ENCODE data around the gene ADTRP.

The ADTRP gene

GRCh38 chr6:11772109-11772825, 6.3 kb downstream of the ADTRP start:
- CTCF ChIA-PET = interaction anchor here (0.6 to 1.8 kb wide), 7 partner anchors 10 to 237 kb away, joined by 3 to 6 read pairs (median 4); no protein-coding TSS in a partner anchor
- Histone ChIP-seq H3K4me3 (ENCODE audit: low read depth, low read length) (no peak overlapping the region), H3K36me3 (ENCODE audit: control insufficient read depth in 2 of 2, insufficient read depth in 1 of 2, low read length in 2 of 2) (no peaks in the 10 kb centered on the region), H3K9me3 (ENCODE audit: control insufficient read depth, insufficient read depth, low read depth, low read length) (no peaks in the 10 kb centered on the region), H3K4me1 (ENCODE audit: control insufficient read depth, insufficient read depth, low read length) (peaks cover 2% of the 10 kb centered on the region; the same call in 1 of the 2 replicates), H3K27ac (ENCODE audit: extremely low read depth, low read depth, low read length) (no peak overlapping the region)
- TF ChIP-seq, protein P1, sequence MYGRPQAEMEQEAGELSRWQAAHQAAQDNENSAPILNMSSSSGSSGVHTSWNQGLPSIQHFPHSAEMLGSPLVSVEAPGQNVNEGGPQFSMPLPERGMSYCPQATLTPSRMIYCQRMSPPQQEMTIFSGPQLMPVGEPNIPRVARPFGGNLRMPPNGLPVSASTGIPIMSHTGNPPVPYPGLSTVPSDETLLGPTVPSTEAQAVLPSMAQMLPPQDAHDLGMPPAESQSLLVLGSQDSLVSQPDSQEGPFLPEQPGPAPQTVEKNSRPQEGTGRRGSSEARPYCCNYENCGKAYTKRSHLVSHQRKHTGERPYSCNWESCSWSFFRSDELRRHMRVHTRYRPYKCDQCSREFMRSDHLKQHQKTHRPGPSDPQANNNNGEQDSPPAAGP (tag by site-specific recombination; IDR thresholded peaks at IDR 0.05) = 0 out of 2 replicates have a peak, but pooled peaks have one; percentile 24
- TF ChIP-seq SCRT2 (tag by site-specific recombination; IDR thresholded peaks at IDR 0.05) = peak; percentile 70
- 0 out of 2 replicates have a peak, but pooled peaks have one; percentile 47 for TF ChIP-seq ZNF366 (tag by site-specific recombination; conservative IDR thresholded peaks at IDR 0.05)
- no peak for TF ChIP-seq ZBTB17 (tag by site-specific recombination; IDR thresholded peaks at IDR 0.05)
- TF ChIP-seq, protein P2, sequence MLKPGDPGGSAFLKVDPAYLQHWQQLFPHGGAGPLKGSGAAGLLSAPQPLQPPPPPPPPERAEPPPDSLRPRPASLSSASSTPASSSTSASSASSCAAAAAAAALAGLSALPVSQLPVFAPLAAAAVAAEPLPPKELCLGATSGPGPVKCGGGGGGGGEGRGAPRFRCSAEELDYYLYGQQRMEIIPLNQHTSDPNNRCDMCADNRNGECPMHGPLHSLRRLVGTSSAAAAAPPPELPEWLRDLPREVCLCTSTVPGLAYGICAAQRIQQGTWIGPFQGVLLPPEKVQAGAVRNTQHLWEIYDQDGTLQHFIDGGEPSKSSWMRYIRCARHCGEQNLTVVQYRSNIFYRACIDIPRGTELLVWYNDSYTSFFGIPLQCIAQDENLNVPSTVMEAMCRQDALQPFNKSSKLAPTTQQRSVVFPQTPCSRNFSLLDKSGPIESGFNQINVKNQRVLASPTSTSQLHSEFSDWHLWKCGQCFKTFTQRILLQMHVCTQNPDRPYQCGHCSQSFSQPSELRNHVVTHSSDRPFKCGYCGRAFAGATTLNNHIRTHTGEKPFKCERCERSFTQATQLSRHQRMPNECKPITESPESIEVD (tag by site-specific recombination; IDR thresholded peaks at IDR 0.05) = peak; percentile 14; the same call in 1 of the 2 replicates
- no peak for TF ChIP-seq ZNF544 (tag by site-specific recombination; IDR thresholded peaks at IDR 0.05)
- 0 out of 2 replicates have a peak, but pooled peaks have one; percentile 21 for TF ChIP-seq PATZ1 (tag by site-specific recombination; IDR thresholded peaks at IDR 0.05)
- TF ChIP-seq, protein P3, sequence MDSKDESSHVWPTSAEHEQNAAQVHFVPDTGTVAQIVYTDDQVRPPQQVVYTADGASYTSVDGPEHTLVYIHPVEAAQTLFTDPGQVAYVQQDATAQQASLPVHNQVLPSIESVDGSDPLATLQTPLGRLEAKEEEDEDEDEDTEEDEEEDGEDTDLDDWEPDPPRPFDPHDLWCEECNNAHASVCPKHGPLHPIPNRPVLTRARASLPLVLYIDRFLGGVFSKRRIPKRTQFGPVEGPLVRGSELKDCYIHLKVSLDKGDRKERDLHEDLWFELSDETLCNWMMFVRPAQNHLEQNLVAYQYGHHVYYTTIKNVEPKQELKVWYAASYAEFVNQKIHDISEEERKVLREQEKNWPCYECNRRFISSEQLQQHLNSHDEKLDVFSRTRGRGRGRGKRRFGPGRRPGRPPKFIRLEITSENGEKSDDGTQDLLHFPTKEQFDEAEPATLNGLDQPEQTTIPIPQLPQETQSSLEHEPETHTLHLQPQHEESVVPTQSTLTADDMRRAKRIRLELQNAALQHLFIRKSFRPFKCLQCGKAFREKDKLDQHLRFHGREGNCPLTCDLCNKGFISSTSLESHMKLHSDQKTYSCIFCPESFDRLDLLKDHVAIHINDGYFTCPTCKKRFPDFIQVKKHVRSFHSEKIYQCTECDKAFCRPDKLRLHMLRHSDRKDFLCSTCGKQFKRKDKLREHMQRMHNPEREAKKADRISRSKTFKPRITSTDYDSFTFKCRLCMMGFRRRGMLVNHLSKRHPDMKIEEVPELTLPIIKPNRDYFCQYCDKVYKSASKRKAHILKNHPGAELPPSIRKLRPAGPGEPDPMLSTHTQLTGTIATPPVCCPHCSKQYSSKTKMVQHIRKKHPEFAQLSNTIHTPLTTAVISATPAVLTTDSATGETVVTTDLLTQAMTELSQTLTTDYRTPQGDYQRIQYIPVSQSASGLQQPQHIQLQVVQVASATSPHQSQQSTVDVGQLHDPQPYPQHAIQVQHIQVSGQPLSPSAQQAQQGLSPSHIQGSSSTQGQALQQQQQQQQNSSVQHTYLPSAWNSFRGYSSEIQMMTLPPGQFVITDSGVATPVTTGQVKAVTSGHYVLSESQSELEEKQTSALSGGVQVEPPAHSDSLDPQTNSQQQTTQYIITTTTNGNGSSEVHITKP (tag by site-specific recombination; IDR thresholded peaks at IDR 0.05) = peak; percentile 41; the same call in 1 of the 2 replicates
- TF ChIP-seq ZNF792 (tag by site-specific recombination; IDR thresholded peaks at IDR 0.05) = no peak
- TF ChIP-seq MEIS1 (CRISPR knock-in tag; IDR thresholded peaks at IDR 0.05; ENCODE audit: borderline replicate concordance) = no peak
- peak; percentile 68 for TF ChIP-seq PRDM1 (tag by site-specific recombination; IDR thresholded peaks at IDR 0.05)
- no peak for TF ChIP-seq ZNF10 (tag by site-specific recombination; IDR thresholded peaks at IDR 0.05)
- TF ChIP-seq ZNF660 (tag by site-specific recombination; IDR thresholded peaks at IDR 0.05) = peak; percentile 58; the same call in 1 of the 2 replicates
- TF ChIP-seq SP7 (tag by site-specific recombination; IDR thresholded peaks at IDR 0.05) = no peak
- no peak for TF ChIP-seq ZNF777 (tag by site-specific recombination; IDR thresholded peaks at IDR 0.05; ENCODE audit: borderline replicate concordance)
- no peak for TF ChIP-seq ZNF416 (tag by site-specific recombination; IDR thresholded peaks at IDR 0.05)
- POLR2A ChIA-PET = interaction anchor here (1.5 kb wide), 1 partner anchor 14 kb away, joined by 4 read pairs; no protein-coding TSS in a partner anchor

All from HEK293 (cell line).